ENCODE results near the gene KANK3. TPM values are rescaled to one million over a fixed set of nuclear protein-coding genes. Genes with fewer than 3 reads are reported as not detected.
"Not testable (repeated sequence)": the region's sequence is repeated elsewhere in the genome, so short reads cannot be mapped to it uniquely, and the experiment has no call there.

Gene KANK3
- total RNA-seq, 2 donors from 2014 or later, result 15.4 to 23.8 TPM

DNA sequence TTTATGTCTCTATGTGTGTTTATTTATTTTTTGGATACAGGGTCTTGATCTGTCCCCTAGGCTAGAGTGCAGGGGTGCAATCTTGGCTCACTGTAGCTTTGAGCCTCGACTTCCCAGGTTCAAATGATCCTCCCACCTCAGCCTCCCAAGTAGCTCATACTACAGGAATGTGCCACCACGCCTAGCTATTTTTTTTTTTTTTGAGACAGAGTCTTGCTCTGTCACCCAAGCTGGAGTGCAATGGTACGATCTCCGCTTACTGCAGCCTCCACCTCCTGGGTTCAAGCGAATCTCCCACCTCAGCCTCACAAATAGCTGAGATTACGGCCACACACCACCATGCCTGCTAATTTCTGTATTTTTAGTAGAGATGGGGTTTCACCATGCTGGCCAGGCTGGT, 15.9 kb upstream of the KANK3 start:
- DNase-seq (ENCODE audit: low spot score), result no peak
- H3K27ac ChIP-seq, result no peak overlapping the region
- no peak overlapping the region for H3K4me3 ChIP-seq
- no peak for TF ChIP-seq POLR2AphosphoS5 (IDR thresholded peaks at IDR 0.05)
- H3K36me3 ChIP-seq, result no peaks in the 10 kb centered on the region
- H3K4me1 ChIP-seq (replicated peaks), result no peaks in the 10 kb centered on the region
- intact Hi-C loops (cut with DNase I), result loop anchor here (10.0 kb wide), 1 partner anchor 146 kb away; the partner anchor contains the start of gene PRAM1
- WGBS, result 88% methylated on average over 6 of the region's 6 CpGs
- H3K27me3 ChIP-seq (replicated peaks; ENCODE audit: insufficient read depth), result no peaks in the 10 kb centered on the region
- no peaks in the 10 kb centered on the region for H3K9me3 ChIP-seq

DNA sequence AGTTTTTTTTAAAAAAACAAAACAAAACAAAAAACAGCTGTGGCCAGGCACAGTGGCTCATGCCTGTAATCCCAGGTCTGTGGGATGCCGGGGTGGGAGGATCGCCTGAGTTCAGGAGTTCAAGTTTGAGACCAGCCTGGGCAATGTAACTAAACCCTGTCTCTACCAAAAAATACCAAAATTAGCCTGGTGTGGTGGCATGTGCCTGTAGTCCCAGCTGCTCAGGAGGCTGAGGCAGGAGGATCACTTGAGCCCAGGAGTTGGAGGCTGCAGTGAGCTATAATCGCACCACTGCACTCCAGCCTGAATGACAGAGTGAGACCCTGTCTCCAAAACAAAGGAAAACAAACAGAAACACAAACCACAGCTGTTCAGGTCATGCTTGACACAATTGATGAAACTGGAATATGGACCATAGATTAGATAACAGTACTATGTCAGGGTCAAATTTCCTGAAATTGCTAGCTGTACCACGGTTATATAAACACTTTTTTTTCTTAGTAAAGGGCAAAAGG, 14.0 kb upstream of the KANK3 start:
- H3K9me3 ChIP-seq, result no peaks in the 10 kb centered on the region
- H3K27me3 ChIP-seq (replicated peaks; ENCODE audit: insufficient read depth), result no peaks in the 10 kb centered on the region
- no peak overlapping the region for H3K4me3 ChIP-seq
- H3K4me1 ChIP-seq (replicated peaks), result no peaks in the 10 kb centered on the region
- no peak for DNase-seq (ENCODE audit: low spot score)
- TF ChIP-seq, protein P1, sequence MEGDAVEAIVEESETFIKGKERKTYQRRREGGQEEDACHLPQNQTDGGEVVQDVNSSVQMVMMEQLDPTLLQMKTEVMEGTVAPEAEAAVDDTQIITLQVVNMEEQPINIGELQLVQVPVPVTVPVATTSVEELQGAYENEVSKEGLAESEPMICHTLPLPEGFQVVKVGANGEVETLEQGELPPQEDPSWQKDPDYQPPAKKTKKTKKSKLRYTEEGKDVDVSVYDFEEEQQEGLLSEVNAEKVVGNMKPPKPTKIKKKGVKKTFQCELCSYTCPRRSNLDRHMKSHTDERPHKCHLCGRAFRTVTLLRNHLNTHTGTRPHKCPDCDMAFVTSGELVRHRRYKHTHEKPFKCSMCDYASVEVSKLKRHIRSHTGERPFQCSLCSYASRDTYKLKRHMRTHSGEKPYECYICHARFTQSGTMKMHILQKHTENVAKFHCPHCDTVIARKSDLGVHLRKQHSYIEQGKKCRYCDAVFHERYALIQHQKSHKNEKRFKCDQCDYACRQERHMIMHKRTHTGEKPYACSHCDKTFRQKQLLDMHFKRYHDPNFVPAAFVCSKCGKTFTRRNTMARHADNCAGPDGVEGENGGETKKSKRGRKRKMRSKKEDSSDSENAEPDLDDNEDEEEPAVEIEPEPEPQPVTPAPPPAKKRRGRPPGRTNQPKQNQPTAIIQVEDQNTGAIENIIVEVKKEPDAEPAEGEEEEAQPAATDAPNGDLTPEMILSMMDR (IDR thresholded peaks at IDR 0.05), result no peak
- TF ChIP-seq POLR2AphosphoS5 (IDR thresholded peaks at IDR 0.05) (no peak), POLR2A (IDR thresholded peaks at IDR 0.05) (no peak)
- intact Hi-C loops (cut with DNase I), result loop anchor here (10.0 kb wide), 1 partner anchor 148 kb away; the partner anchor contains the start of gene PRAM1
- no peak overlapping the region for H3K27ac ChIP-seq
- no peaks in the 10 kb centered on the region for H3K36me3 ChIP-seq
- 69% methylated on average over 4 of the region's 4 CpGs for WGBS

DNA sequence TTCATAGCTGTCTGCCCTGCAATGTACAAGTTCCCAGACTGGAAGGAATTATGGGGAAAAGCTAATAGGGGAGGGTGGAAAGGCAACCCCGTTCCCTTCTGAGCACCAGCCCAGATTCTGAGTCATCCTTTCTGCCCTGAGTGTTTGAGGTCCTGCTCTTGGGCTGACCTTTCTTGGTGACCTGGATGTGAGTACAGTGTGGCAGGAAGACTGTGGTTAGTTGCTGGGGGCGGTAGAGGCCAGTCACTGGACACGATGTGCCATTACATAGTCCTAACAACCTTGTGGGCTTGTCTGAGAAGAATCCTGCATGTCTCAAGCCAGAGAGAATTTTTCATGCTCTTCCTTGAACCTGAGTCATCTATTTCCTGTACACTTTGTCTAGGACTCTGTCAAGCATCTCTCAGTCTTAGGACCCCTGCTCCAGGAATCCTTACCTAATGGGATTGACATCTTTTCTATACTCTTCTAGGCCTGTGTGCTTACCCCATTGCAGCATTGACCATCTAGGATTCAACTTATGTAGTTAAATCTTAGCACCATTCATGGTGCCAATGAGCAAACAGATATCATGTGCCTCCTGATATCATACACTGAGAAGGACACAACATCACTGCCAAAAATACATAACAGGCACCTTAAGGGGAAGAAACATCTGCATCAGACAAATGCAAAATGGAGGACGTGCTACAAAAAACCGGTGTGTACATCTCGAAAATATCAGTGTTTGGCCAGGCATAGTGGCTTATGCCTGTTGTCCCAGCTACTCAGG, 12.8 kb upstream of the KANK3 start:
- no peaks in the 10 kb centered on the region for H3K4me1 ChIP-seq (replicated peaks)
- no peaks in the 10 kb centered on the region for H3K9me3 ChIP-seq
- H3K27me3 ChIP-seq (replicated peaks; ENCODE audit: insufficient read depth), result no peaks in the 10 kb centered on the region
- no peak overlapping the region for H3K4me3 ChIP-seq
- no peak for TF ChIP-seq POLR2A (IDR thresholded peaks at IDR 0.05)
- TF ChIP-seq POLR2AphosphoS5 (IDR thresholded peaks at IDR 0.05), result no peak
- TF ChIP-seq, protein P1 (IDR thresholded peaks at IDR 0.05), result no peak
- WGBS, result 71% methylated on average over 6 of the region's 6 CpGs
- DNase-seq (ENCODE audit: low spot score), result no peak
- H3K27ac ChIP-seq, result no peak overlapping the region
- no peaks in the 10 kb centered on the region for H3K36me3 ChIP-seq
- intact Hi-C loops (cut with DNase I), result loop anchor here (10.0 kb wide), 1 partner anchor 149 kb away; the partner anchor contains the start of gene PRAM1

DNA sequence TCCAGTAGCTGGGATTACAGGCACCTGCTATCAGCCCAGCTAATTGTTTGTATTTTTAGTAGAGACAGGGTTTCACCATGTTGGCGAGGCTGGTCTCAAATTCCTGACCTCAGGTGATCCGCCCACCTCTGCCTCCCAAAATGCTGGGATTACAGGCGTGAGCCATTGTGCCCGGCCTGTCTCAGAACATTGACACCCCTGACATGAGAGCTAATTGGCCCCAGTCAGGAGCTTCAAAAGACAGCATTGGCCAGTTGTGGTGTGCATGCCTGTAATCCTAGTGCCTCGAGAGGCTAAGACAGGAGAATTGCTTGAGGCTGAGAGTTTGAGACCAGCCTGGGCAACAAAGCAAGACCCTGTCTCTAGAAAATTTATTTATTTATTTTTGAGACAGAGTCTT, 9.8 kb upstream of the KANK3 start:
- H3K27me3 ChIP-seq (replicated peaks; ENCODE audit: insufficient read depth); DNase-seq (ENCODE audit: low spot score); H3K27ac ChIP-seq; H3K36me3 ChIP-seq; H3K4me1 ChIP-seq (replicated peaks); H3K9me3 ChIP-seq; H3K4me3 ChIP-seq: not testable (repeated sequence)
- WGBS, result 42% methylated on average over 5 of the region's 5 CpGs
- intact Hi-C loops (cut with DNase I), result loop anchor here (10.0 kb wide), 1 partner anchor 152 kb away; the partner anchor contains the start of gene PRAM1

DNA sequence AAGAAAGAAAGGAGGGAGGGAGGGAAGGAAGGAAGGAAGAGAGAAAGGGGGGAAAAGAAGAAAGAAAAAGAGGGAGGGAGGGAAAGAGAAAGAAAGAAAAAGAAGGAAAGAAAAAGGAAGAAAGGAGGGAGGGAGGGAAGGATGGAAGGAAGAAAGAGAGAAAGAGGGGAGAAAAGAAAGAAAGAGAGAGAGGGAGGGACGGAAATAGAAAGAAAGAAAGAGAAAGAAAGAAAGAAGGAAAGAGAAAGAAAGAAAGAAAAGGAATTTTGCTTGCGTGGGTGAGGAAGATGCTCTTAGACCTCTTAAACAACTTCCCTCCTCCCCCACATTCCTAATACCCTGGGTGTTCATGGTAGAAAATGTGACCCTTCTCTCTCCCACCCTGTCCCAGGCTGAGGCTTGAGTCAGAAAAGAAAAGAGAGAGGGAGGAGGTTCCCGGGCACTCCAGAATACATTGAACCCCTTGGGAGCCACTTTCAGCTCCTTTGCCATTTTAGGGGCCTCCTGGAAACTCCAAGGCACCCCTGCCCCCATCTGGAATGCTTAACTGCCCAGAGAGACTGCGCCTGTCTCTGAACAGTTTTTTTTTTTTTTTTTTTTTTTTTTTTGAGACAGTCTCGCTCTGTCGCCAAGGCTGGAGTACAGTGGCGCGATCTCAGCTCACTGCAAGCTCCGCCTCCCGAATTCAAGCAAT, 9.2 kb upstream of the KANK3 start:
- Histone ChIP-seq H3K4me3 (no peak overlapping the region), H3K9me3 (no peaks in the 10 kb centered on the region), H3K4me1 (replicated peaks) (no peaks in the 10 kb centered on the region), H3K36me3 (no peaks in the 10 kb centered on the region), H3K27me3 (replicated peaks; ENCODE audit: insufficient read depth) (no peaks in the 10 kb centered on the region), H3K27ac (no peak overlapping the region)
- intact Hi-C loops (cut with DNase I), result loop anchor here (10.0 kb wide), 1 partner anchor 153 kb away; the partner anchor contains the start of gene PRAM1
- 14% methylated on average over 10 of the region's 10 CpGs for WGBS
- DNase-seq (ENCODE audit: low spot score), result no peak
- TF ChIP-seq POLR2A (IDR thresholded peaks at IDR 0.05) (no peak), POLR2AphosphoS5 (IDR thresholded peaks at IDR 0.05) (no peak)
- TF ChIP-seq, protein P1 (IDR thresholded peaks at IDR 0.05), result no peak

DNA sequence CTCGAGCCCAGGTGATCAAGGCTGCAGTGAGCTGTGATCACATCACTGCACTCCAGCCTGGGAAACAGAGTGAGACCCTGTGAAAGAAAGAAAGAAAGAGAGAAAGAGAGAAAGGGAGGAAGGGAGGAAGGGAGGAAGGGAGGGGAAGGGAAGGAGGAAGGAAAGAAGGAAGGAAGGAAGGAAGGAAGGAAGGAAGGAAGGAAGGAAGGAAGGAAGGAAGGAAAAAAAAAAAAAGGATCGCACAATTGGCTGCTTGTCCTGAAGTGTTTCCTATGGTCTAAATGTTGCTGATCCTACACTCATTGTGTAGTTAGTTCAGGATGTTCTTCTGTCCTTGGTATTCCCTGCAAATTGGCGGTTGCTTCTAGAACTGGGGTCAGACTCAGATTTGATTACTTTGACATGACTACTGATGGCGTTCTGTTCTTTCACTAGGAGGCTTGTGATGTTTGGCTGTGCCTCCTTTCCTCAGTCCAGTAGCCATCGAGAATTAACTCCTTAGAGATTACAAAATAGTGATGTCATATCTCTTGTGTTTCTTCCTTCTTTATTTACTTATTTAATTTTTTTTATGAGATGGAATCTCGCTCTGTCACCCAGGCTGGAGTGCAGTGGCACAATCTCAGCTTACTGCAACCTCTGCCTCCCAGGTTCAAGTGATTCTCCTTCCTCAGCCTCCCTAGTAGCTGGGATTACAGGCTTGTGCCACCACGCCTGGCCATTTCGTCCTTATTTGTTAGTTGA, 6.7 kb upstream of the KANK3 start:
- not testable (repeated sequence) for H3K9me3 ChIP-seq; H3K36me3 ChIP-seq; H3K27ac ChIP-seq; H3K4me3 ChIP-seq; H3K4me1 ChIP-seq (replicated peaks); DNase-seq (ENCODE audit: low spot score); H3K27me3 ChIP-seq (replicated peaks; ENCODE audit: insufficient read depth)
- WGBS, result 56% methylated on average over 8 of the region's 8 CpGs
- intact Hi-C loops (cut with DNase I), result loop anchor here (10.0 kb wide), 1 partner anchor 155 kb away; the partner anchor contains the start of gene PRAM1

Measured in prostate gland (tissue), 2 donors.